Measurements from ENCODE around the gene CAPN1. TPM values are rescaled to one million over a fixed set of nuclear protein-coding genes. Genes with fewer than 3 reads are reported as not detected.
"Not testable (repeated sequence)": the region's sequence is repeated elsewhere in the genome, so short reads cannot be mapped to it uniquely, and the experiment has no call there.

CAPN1 gene
- total and polyA plus RNA-seq, 2 of the 4 experiments (the other 2 are of a cell fraction), result 110 to 182 TPM

DNA sequence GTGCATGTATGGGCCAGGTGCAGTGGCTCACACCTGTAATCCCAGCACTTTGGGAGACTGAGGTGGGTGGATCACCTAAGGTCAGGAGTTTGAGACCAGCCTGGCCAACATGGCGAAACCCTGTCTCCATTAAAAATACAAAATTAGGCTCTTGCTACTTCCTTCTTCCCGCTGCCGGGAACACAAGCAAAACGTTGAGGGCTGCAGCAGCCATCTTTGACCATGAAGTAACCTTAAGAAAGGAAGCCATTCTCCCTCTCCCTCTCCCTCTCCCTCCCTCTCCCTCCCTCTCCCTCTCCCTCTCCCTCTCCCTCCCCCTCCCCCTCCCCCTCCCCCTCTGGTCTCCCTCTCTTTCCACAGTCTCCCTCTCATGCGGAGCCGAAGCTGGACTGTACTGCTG lies 56.6 kb downstream of the CAPN1 start:
- H3K9me1 ChIP-seq (ENCODE audit: insufficient read depth, low read length); H2BK5ac ChIP-seq (ENCODE audit: low read depth, low read length, poor library complexity, severe bottlenecking); dilution Hi-C loops (cut with HindIII; ENCODE audit: low sequenced_read_pairs, unreplicated experiment); in situ Hi-C loops (cut with MboI; ENCODE audit: low sequenced_read_pairs); H2BK15ac ChIP-seq (ENCODE audit: low read depth, low read length); H3K36me3 ChIP-seq (ENCODE audit: control insufficient read depth, insufficient read depth, low read length); H2BK20ac ChIP-seq (ENCODE audit: low read depth, low read length); DNase-seq; H3K4me1 ChIP-seq (ENCODE audit: control insufficient read depth, insufficient read depth, low read length); H3K9ac ChIP-seq (ENCODE audit: low read depth, low read length); H3K18ac ChIP-seq (ENCODE audit: low read depth, low read length); H2AK9ac ChIP-seq (replicated peaks; ENCODE audit: low read depth, low read length, poor library complexity); H3K79me1 ChIP-seq (ENCODE audit: low read depth in 1 of 2, low read length in 2 of 2); H2AFZ ChIP-seq (replicated peaks; ENCODE audit: low read length, poor library complexity); H3K23ac ChIP-seq (ENCODE audit: low read depth, low read length); H3K56ac ChIP-seq (ENCODE audit: extremely low read depth, insufficient read depth, low read length); BruUV-seq (replicated peaks); CTCF ChIA-PET; H3K14ac ChIP-seq (replicated peaks; ENCODE audit: low read depth, low read length); H2BK120ac ChIP-seq (ENCODE audit: low read depth, low read length); H4K8ac ChIP-seq (ENCODE audit: low read depth in 2 of 2, low read length in 2 of 2); H3K4me3 ChIP-seq (ENCODE audit: insufficient read depth, low read depth, low read length); H3K4ac ChIP-seq (ENCODE audit: low read depth, low read length); POLR2A ChIA-PET (ENCODE audit: unreplicated experiment); H4K20me1 ChIP-seq (ENCODE audit: insufficient read depth, low read length); H3K4me2 ChIP-seq (ENCODE audit: low read depth, low read length); H4K5ac ChIP-seq (ENCODE audit: low read depth, low read length); intact Hi-C loops (cut with micrococcal nuclease); H3K27me3 ChIP-seq (ENCODE audit: control insufficient read depth, insufficient read depth, low read length); H2AK5ac ChIP-seq (ENCODE audit: low read depth, low read length); H3K9me3 ChIP-seq (ENCODE audit: control insufficient read depth, insufficient read depth, low read length); H3K27ac ChIP-seq (ENCODE audit: insufficient read depth, low read length); H4K91ac ChIP-seq (ENCODE audit: insufficient read depth, low read depth, low read length); ATAC-seq (ENCODE audit: low read depth): not testable (repeated sequence)
- WGBS, 2 experiments (ENCODE audit: extremely low coverage in 2 of 2, insufficient read length in 1 of 2), result no CpG with 5 or more reads among the region's 6 CpGs
